GM21360 (cell line): Measurements from ENCODE around the gene LMO1.

Experiments used
- ATAC-seq: cut with Tn5 transposase; IDR thresholded peaks from one replicate; pipeline ENCODE4 v1.9.1; 2021; ENCODE audit warnings: mild to moderate bottlenecking, moderate library complexity; ENCODE audit not compliant: unreplicated experiment

The LMO1 gene

GRCh38 chr11:8263769-8264410 lies at the start of gene LMO1:
TSS of gene LMO1 (minus strand) at chr11:8263878. CDS start at chr11:8263362, 516 bp downstream.
- ATAC-seq = peak; percentile 60

- ATAC-seq = no peak
Observed at GRCh38 chr11:8312986-8313385, 49.3 kb upstream of the LMO1 start.

GRCh38 chr11:8311366-8311765 lies 47.7 kb upstream of the LMO1 start:
- ATAC-seq = no peak

- ATAC-seq = no peak
Observed at GRCh38 chr11:8310743-8311298, 47.1 kb upstream of the LMO1 start.

- no peak for ATAC-seq
Observed at GRCh38 chr11:8309862-8310261, 46.2 kb upstream of the LMO1 start.

DNA sequence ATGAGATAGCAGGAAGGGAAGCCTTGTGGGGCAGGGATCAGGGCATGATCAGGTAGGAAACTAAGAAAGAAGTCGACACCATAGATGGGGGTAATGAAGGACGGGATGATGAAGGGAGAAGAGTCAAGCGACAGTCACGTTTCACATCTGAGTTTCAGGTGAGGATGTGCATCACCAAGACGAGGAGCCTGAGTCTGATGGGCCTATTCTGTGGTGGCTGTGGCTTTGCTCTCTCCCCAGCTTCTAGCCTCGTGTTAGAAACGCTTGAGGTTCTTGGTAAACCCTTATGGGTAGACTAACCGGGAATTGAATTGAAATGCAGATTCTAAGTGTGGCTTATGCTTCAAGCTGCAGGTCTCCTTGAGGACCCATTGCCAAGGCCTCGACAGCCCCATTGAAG lies 45.6 kb upstream of the LMO1 start:
- no peak for ATAC-seq

DNA sequence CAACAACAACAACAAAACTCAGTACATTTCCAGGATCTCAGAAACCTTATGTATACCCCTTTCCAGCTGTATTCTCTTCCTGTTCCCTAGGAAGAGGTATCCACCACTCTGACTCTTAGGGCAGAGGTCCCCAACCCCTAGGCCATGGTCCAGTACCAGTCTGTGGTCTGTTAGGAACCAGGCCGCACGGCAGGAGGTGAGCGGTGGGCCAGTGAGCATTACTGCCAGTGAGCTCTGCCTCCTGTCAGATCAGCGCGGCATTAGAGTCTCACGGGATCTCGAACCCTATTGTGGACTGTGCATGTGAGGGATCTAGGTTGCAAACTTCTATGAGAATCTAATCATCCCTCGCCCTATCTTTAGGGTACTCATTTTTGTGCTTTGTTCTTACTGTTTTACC lies 43.9 kb upstream of the LMO1 start:
- no peak for ATAC-seq

DNA sequence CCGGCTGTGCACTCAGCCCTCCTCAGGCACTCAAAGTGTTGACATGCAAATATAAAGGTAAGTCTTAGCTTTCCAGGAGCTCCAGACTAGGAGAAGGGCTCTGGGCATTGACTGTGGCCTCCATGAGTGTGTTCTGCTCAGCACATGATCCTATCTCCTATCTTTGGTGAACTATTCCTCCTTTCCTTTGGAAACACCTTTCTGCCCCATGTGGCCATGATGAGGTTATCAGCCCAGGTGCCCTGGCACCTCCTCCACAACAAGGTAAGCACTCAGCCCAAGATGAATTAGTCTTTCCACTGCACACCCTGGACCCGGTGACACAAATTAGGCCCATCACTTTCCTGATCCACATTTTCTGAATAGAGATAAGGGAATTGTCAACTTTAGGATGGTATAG lies 37.9 kb upstream of the LMO1 start:
- no peak for ATAC-seq

DNA sequence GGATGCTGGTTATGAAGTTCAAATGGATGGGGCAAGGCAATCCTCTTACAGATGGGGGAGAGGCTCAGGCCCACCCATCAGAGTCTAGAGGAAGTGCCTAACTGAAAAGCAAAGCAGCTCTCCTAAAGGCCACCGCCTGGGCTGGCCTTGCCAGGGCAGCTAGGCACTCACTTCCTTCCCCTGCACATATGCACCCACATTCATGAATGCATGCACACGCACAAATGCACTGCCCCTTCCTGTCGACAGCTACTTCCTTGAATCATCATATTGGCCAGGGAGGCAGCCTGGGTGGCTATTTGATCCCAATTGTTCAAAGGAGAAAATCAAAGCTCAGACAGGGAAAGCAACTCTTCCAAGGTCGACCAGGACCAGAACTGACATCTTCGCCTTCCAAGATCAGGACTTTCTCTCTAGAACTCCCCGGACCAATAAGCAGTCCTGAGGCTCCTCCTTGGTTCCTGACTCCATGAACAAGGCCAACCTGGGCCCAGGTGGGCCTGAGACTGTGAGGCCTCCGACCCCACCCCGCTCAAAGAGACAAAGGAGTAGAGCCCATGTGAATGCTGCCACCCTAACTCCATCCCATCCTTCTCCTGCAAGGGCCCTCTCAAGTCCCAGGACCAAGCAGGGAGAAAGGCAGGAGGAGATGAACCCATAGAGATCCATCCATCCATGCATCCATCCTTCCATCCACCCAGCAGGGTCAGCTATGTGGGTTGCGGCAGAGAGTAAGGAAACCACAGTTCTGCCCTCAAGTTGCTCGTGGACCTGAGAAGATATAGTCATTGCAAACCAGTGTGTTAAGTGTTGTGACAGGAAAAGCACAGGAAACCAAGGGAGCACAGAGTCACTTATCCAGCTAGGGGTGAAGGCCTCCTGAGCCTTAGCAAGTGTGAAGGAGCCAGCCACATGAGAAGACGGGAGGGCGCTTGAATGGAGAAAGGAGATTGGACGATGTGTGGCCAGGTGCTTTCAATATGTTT lies 35.4 kb upstream of the LMO1 start:
- ATAC-seq = no peak

DNA sequence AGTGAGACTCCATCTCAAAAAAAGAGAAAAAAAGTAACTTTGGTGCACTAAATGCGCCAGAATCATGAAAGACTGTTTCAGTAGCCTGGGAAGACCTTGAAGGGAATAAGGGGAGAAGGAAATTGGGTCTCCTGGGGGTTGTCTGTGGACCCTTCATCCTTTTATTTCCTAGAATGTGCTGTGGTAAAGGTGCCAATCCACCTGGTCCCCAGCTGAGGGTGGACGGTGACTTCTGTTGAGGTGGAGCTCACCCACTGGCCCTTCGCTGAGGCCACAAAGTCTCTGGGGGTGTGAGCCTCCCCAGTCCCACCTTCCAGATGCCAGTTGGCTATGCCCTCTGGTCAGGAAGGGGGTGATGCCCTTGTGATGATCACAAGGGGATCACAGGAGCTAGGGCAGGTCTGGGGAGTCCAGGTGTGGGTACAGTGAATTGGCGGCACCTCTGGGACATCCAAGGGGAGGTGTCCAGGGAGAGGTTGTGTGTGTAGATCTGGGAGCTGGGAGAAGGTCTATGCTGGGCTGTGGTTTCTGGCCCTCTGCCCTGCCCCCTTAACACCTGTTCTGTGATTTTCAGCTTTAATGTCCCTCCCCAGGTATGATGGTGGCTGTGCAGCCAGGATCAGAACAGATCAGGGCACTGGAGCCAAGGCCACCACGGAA lies 34.2 kb upstream of the LMO1 start:
- ATAC-seq = no peak

GRCh38 chr11:8296872-8297271 lies 33.2 kb upstream of the LMO1 start:
- no peak for ATAC-seq

DNA sequence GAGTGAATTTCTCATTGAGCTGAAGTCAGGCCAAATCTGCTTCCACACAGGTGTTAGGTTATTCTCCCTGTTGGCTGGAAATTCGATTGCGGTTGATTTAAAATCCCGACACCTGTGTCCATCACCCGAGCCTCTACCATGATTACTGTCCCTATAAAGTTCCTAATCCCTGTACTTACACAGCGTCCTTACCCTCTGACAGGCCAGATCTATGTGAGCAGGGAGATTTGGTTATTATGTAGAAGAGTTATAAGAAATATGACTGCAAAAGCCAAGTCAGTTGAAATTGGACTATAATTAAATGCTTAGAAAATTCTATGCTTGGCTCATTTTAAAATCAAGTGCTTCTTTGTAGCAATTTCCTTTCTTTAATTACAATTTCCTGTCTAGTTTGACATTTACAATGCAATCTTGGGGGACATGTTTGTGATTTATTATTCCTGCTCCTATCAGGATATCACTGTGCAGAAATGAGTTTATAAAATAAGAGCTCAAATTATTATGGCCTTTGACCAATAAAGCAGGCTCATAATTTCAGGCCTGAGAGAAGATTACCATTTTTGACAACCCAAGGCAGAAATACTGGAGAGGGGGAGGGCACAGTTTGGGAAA lies 32.5 kb upstream of the LMO1 start:
- no peak for ATAC-seq

- no peak for ATAC-seq
Observed at GRCh38 chr11:8294251-8294935, 30.7 kb upstream of the LMO1 start.

DNA sequence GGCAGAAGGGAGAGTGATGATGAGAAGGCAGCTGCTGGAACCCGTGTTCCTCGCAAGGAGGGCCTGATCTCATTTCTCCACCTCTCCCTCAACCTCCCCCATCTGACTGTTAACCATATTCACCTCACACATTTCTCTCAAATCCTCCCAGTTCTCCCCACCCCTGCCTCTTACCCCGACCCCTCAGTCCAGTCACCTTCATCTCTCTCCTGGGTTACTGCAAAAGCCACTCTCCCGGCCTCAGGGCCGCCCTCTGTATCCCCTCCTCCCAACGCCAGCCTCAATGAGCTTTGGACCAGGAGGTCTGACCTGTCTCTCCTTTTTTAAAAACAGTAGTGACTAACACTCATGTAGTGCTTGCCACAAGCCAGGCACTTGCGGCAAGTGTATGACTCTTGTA lies 29.5 kb upstream of the LMO1 start:
- ATAC-seq = no peak

- ATAC-seq = no peak
Observed at GRCh38 chr11:8292351-8292750, 28.7 kb upstream of the LMO1 start.

GRCh38 chr11:8291421-8292350 lies 28.0 kb upstream of the LMO1 start:
- no peak for ATAC-seq

- no peak for ATAC-seq
Observed at GRCh38 chr11:8290081-8290810, 26.6 kb upstream of the LMO1 start.

DNA sequence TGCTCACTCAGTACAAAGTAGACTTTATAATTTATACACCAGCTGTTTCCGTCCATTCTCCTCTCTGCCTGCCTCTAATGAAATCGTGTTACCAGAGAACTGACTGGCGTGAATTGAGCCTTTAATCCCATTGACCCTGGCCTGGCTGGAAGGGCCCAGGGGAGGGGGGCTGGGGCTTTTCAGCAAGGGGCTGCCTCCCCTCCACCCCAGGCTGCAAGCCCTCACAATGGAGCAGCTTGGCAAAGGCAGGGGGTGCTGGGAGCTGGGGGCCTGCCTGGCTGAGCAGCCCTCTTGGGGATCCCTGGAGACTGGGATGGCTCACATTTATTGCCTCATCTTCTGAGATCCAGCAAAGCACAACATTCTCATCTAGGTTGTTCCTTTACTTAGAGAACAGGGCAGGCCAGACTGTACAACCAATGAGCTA lies 25.8 kb upstream of the LMO1 start:
- no peak for ATAC-seq
